ENCODE measurements around the gene FAM162A.

DNA sequence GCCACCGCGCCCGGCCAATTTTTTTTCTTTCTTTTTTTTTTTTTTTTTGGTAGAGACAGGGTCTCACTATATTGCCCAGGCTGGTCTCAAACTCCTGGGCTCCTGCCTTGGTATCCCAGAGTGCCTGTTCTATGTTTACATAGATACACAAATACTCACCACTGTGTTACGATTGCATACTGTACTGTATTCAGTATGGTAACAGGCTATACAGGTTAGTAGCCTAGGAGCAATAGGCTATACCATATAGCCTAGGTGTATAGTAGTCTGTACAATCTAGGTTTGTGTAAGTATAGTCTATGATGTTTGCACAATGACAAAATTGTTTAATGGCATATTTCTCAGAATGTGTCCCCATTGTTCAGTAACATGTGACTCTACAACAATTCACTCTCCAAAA, 32.4 kb upstream of the FAM162A start:
- TF ChIP-seq SALL2 (tag by site-specific recombination; IDR thresholded peaks at IDR 0.05; ENCODE audit: borderline replicate concordance) = no peak
- TF ChIP-seq, protein P1, sequence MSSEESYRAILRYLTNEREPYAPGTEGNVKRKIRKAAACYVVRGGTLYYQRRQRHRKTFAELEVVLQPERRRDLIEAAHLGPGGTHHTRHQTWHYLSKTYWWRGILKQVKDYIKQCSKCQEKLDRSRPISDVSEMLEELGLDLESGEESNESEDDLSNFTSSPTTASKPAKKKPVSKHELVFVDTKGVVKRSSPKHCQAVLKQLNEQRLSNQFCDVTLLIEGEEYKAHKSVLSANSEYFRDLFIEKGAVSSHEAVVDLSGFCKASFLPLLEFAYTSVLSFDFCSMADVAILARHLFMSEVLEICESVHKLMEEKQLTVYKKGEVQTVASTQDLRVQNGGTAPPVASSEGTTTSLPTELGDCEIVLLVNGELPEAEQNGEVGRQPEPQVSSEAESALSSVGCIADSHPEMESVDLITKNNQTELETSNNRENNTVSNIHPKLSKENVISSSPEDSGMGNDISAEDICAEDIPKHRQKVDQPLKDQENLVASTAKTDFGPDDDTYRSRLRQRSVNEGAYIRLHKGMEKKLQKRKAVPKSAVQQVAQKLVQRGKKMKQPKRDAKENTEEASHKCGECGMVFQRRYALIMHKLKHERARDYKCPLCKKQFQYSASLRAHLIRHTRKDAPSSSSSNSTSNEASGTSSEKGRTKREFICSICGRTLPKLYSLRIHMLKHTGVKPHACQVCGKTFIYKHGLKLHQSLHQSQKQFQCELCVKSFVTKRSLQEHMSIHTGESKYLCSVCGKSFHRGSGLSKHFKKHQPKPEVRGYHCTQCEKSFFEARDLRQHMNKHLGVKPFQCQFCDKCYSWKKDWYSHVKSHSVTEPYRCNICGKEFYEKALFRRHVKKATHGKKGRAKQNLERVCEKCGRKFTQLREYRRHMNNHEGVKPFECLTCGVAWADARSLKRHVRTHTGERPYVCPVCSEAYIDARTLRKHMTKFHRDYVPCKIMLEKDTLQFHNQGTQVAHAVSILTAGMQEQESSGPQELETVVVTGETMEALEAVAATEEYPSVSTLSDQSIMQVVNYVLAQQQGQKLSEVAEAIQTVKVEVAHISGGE (tag by site-specific recombination; conservative IDR thresholded peaks at IDR 0.05; ENCODE audit: low read depth) = no peak
- no peak for TF ChIP-seq ZNF121 (tag by site-specific recombination; IDR thresholded peaks at IDR 0.05)
- no peak for TF ChIP-seq ZNF23 (tag by site-specific recombination; IDR thresholded peaks at IDR 0.05; ENCODE audit: borderline replicate concordance)
- TF ChIP-seq, protein P2, sequence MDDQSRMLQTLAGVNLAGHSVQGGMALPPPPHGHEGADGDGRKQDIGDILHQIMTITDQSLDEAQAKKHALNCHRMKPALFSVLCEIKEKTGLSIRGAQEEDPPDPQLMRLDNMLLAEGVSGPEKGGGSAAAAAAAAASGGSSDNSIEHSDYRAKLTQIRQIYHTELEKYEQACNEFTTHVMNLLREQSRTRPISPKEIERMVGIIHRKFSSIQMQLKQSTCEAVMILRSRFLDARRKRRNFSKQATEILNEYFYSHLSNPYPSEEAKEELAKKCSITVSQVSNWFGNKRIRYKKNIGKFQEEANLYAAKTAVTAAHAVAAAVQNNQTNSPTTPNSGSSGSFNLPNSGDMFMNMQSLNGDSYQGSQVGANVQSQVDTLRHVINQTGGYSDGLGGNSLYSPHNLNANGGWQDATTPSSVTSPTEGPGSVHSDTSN (CRISPR knock-in tag; IDR thresholded peaks at IDR 0.05) = no peak
- TF ChIP-seq, protein P3, sequence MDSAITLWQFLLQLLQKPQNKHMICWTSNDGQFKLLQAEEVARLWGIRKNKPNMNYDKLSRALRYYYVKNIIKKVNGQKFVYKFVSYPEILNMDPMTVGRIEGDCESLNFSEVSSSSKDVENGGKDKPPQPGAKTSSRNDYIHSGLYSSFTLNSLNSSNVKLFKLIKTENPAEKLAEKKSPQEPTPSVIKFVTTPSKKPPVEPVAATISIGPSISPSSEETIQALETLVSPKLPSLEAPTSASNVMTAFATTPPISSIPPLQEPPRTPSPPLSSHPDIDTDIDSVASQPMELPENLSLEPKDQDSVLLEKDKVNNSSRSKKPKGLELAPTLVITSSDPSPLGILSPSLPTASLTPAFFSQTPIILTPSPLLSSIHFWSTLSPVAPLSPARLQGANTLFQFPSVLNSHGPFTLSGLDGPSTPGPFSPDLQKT (IDR thresholded peaks at IDR 0.05; ENCODE audit: borderline replicate concordance, low read depth, low read length) = no peak
